Fibroblast of lung (primary cell): ENCODE measurements around the gene CTNNA1.

ENCODE experiments used
- EZH2 ChIP-seq: IDR thresholded peaks from 2 replicates; pipeline ENCODE4 v1.5.1; 2012; ENCODE audit warnings: low read length, control low read depth, mild to moderate bottlenecking; ENCODE audit errors: missing control alignments
- TF ChIP-seq, protein P1 (sequence below), 2 donors: IDR thresholded peaks in 1 of 2; conservative IDR thresholded peaks in 1 of 2; 1 replicate in 1 of 2; 2 replicates in 1 of 2; pipeline ENCODE4 v1.5.1; 2011 to 2012; ENCODE audit warnings: low read length in 2 of 2, control low read depth in 1 of 2, inconsistent platforms in 1 of 2, low read depth in 1 of 2, mild to moderate bottlenecking in 1 of 2

DNA sequence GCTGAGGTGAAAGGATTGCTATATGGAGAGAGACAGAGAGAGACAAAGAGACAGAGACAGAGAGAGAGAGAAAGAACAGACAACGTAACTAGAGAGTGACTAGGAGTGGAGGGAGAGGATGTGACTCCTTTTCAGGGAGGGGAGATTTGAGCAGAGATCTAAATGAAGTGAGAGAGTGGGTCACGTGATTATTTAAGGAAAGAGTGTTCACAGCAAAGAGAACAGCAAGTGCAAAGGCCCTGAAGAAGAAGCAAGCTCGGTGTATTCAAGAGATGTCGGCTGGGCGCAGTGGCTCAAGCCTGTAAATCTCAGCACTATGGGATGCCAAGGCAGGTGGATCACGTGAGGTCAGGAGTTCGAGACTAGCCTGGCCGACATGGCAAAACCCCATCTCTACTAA is 40.9 kb upstream of the CTNNA1 start:
- TF ChIP-seq, protein P1, sequence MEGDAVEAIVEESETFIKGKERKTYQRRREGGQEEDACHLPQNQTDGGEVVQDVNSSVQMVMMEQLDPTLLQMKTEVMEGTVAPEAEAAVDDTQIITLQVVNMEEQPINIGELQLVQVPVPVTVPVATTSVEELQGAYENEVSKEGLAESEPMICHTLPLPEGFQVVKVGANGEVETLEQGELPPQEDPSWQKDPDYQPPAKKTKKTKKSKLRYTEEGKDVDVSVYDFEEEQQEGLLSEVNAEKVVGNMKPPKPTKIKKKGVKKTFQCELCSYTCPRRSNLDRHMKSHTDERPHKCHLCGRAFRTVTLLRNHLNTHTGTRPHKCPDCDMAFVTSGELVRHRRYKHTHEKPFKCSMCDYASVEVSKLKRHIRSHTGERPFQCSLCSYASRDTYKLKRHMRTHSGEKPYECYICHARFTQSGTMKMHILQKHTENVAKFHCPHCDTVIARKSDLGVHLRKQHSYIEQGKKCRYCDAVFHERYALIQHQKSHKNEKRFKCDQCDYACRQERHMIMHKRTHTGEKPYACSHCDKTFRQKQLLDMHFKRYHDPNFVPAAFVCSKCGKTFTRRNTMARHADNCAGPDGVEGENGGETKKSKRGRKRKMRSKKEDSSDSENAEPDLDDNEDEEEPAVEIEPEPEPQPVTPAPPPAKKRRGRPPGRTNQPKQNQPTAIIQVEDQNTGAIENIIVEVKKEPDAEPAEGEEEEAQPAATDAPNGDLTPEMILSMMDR (conservative IDR thresholded peaks at IDR 0.05 in 1 of 2, IDR thresholded peaks at IDR 0.05 in 1 of 2; ENCODE audit: low read depth in 1 of 2, low read length in 2 of 2), result no peak
- no peak for TF ChIP-seq EZH2
